ENCODE measurements around the gene ZBTB18.

- TF ChIP-seq CTCF (IDR thresholded peaks at IDR 0.05; ENCODE audit: low read length) (no peak), EZH2 (IDR thresholded peaks at IDR 0.05; ENCODE audit: borderline replicate concordance, low read length) (no peak)
Measured at GRCh38 chr1:244011271-244011670, 39.8 kb upstream of the ZBTB18 start.

Measured in OCI-LY1 (cell line).